GM19438 (cell line): ENCODE results near the gene TNRC6C.

Experiments
- ATAC-seq: cut with Tn5 transposase; IDR thresholded peaks from one replicate; pipeline ENCODE4 v1.9.1; 2021; ENCODE audit warnings: low read depth; ENCODE audit not compliant: unreplicated experiment

The TNRC6C gene

GRCh38 chr17:78006338-78006737, 47.8 kb downstream of the TNRC6C start:
- ATAC-seq: no peak

- no peak for ATAC-seq
These were observed 49.1 kb downstream of the TNRC6C start for GRCh38 chr17:78007647-78008046.

- no peak for ATAC-seq
These were observed 52.3 kb downstream of the TNRC6C start for GRCh38 chr17:78010759-78011158.

GRCh38 chr17:78012428-78012827, 53.9 kb downstream of the TNRC6C start:
- ATAC-seq: no peak

GRCh38 chr17:78013683-78014467, 55.4 kb downstream of the TNRC6C start:
- no peak for ATAC-seq

GRCh38 chr17:78014646-78015045, 56.1 kb downstream of the TNRC6C start:
- no peak for ATAC-seq

- ATAC-seq: no peak
These were observed 58.3 kb downstream of the TNRC6C start for GRCh38 chr17:78016852-78017251.

GRCh38 chr17:78019367-78019975, 61.0 kb downstream of the TNRC6C start:
- ATAC-seq: no peak

- ATAC-seq: no peak
These were observed 61.6 kb downstream of the TNRC6C start for GRCh38 chr17:78019976-78020716.

GRCh38 chr17:78020717-78021108, 62.2 kb downstream of the TNRC6C start:
- ATAC-seq: no peak

- ATAC-seq: no peak
These were observed 63.9 kb downstream of the TNRC6C start for GRCh38 chr17:78022425-78022824.

- ATAC-seq: no peak
These were observed 64.5 kb downstream of the TNRC6C start for GRCh38 chr17:78023042-78023441.

GRCh38 chr17:78026381-78026780, 67.9 kb downstream of the TNRC6C start:
- no peak for ATAC-seq

GRCh38 chr17:78027121-78027520, 68.6 kb downstream of the TNRC6C start:
- no peak for ATAC-seq

- ATAC-seq: no peak
These were observed 71.2 kb downstream of the TNRC6C start for GRCh38 chr17:78029697-78030096.

GRCh38 chr17:78031435-78031834, 72.9 kb downstream of the TNRC6C start:
- ATAC-seq: no peak

GRCh38 chr17:78032166-78032565, 73.7 kb downstream of the TNRC6C start:
- no peak for ATAC-seq

- no peak for ATAC-seq
These were observed 76.1 kb downstream of the TNRC6C start for GRCh38 chr17:78034429-78035091.

- no peak for ATAC-seq
These were observed 78.8 kb downstream of the TNRC6C start for GRCh38 chr17:78037280-78037679.

GRCh38 chr17:78038748-78039288, 80.3 kb downstream of the TNRC6C start:
- ATAC-seq: no peak

- no peak for ATAC-seq
These were observed 81.1 kb downstream of the TNRC6C start for GRCh38 chr17:78039581-78039980.
